Peyer's patch (tissue), 4 donors: ENCODE results near the gene IRGC. TPM values are rescaled to one million over a fixed set of nuclear protein-coding genes. Genes with fewer than 3 reads are reported as not detected.

ENCODE experiments used
- DNase-seq, 3 donors: peaks; one replicate each; pipeline ENCODE4 v3.0.0-alpha.2; 2017 to 2019
- H3K27ac ChIP-seq, 4 donors: fragments of 200-600 bp; sonication (generic); one replicate each; pipeline ENCODE4 v1.5.1; 2016 to 2019
- H3K27me3 ChIP-seq, 2 donors: fragments of 200-600 bp; sonication (generic); one replicate each; pipeline ENCODE4 v1.5.1; 2019
- H3K36me3 ChIP-seq, 3 donors: fragments of 200-600 bp; sonication (generic); one replicate each; pipeline ENCODE4 v1.5.1; 2016 to 2019
- H3K4me1 ChIP-seq, 4 donors: fragments of 200-600 bp; sonication (generic); one replicate each; pipeline ENCODE4 v1.5.1; 2016 to 2019
- H3K4me3 ChIP-seq, 4 donors: fragments of 200-600 bp; sonication (generic); 1 replicate in 3 of 4; 2 replicates in 1 of 4; pipeline ENCODE4 v1.5.1; 2016 to 2019; ENCODE audit warnings: mild to moderate bottlenecking in 1 of 4
- H3K9me3 ChIP-seq, 4 donors: fragments of 200-600 bp; sonication (generic); one replicate each; pipeline ENCODE4 v1.5.1; 2016 to 2019; ENCODE audit warnings: mild to moderate bottlenecking in 1 of 4
- POLR2A ChIP-seq, 2 donors: fragments of 450-650 bp; IDR thresholded peaks; one replicate each; pipeline ENCODE4 v1.5.1; 2017; ENCODE audit warnings: antibody characterized with exemption in 2 of 2, mild to moderate bottlenecking in 2 of 2, moderate library complexity in 2 of 2
- total RNA-seq, 4 donors: library from RNA; depleted of rRNA; stranded (reverse); fragments of >200 nt; gene quantifications; one replicate each; pipeline ENCODE4 v1.1.0, GENCODE V29; 2016
- TF ChIP-seq, protein P1 (sequence below), 6 experiments: fragments of 450-650 bp in 4 of 6; fragments of 200-600 bp in 2 of 6; sonication (generic) in 1 of 6; IDR thresholded peaks; one replicate each; pipeline ENCODE4 v1.5.1; 2017 to 2019; ENCODE audit warnings: antibody characterized with exemption in 6 of 6, mild to moderate bottlenecking in 3 of 6, moderate library complexity in 1 of 6

IRGC gene
- total RNA-seq, 4 donors from 2014 or later = not detected

DNA sequence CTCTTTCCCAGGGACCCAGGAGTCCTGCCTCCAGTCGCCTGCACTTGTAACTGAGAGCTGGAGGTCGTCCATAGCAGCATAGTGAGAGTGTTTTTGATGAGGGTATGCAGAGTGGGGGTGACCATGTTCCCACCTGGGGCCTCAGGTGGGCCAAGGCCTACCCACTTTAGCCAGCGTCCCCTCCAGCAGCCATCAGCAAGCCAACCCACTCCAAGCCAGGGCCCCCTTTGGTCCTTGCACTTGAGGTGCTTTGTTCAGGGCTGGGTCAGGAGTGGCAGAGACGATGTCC, 50.8 kb downstream of the IRGC start:
- H3K36me3 ChIP-seq = no peaks in the 10 kb centered on the region
- no peak for DNase-seq
- H3K27ac ChIP-seq = peak overlapping the region in 3 of 4 donors; percentile 36 to 81 (median 60)
- TF ChIP-seq POLR2A (IDR thresholded peaks at IDR 0.05) = no peak
- TF ChIP-seq, protein P1, sequence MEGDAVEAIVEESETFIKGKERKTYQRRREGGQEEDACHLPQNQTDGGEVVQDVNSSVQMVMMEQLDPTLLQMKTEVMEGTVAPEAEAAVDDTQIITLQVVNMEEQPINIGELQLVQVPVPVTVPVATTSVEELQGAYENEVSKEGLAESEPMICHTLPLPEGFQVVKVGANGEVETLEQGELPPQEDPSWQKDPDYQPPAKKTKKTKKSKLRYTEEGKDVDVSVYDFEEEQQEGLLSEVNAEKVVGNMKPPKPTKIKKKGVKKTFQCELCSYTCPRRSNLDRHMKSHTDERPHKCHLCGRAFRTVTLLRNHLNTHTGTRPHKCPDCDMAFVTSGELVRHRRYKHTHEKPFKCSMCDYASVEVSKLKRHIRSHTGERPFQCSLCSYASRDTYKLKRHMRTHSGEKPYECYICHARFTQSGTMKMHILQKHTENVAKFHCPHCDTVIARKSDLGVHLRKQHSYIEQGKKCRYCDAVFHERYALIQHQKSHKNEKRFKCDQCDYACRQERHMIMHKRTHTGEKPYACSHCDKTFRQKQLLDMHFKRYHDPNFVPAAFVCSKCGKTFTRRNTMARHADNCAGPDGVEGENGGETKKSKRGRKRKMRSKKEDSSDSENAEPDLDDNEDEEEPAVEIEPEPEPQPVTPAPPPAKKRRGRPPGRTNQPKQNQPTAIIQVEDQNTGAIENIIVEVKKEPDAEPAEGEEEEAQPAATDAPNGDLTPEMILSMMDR (IDR thresholded peaks at IDR 0.05) = peak in 1 of 6 experiments; percentile 0
- no peaks in the 10 kb centered on the region for H3K27me3 ChIP-seq
- no peak overlapping the region for H3K4me3 ChIP-seq
- H3K4me1 ChIP-seq = peaks cover 2 to 24% (median 17%) of the 10 kb centered on the region in 4 donors
- no peaks in the 10 kb centered on the region for H3K9me3 ChIP-seq

DNA sequence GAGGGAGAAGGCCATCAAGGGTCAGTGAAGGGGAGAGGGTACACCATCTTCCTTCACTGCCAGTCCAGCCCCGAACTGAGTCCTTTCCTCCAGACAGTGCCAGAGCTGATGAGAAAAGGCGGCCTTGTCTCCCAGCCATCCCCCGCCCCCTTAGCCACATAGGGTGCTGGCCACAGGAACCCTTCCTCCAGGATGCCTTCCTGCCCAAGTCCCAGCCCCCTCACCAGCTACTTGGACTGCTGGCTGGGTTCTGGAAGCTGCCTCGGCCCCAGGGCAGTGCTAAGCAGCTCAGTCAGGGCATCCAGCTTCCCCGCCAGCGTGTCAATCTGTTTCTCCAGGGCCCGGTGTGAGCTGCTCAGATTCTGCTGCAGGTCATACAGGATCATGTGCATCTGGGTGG, 51.4 kb downstream of the IRGC start:
- Histone ChIP-seq H3K36me3 (no peaks in the 10 kb centered on the region), H3K4me3 (no peak overlapping the region), H3K27ac (peak overlapping the region in 2 of 4 donors; percentile 60 to 81), H3K9me3 (no peaks in the 10 kb centered on the region), H3K27me3 (no peaks in the 10 kb centered on the region), H3K4me1 (peaks cover 2 to 24% (median 17%) of the 10 kb centered on the region in 4 donors)
- TF ChIP-seq, protein P1 (IDR thresholded peaks at IDR 0.05) = no peak
- no peak for TF ChIP-seq POLR2A (IDR thresholded peaks at IDR 0.05)
- DNase-seq = no peak

DNA sequence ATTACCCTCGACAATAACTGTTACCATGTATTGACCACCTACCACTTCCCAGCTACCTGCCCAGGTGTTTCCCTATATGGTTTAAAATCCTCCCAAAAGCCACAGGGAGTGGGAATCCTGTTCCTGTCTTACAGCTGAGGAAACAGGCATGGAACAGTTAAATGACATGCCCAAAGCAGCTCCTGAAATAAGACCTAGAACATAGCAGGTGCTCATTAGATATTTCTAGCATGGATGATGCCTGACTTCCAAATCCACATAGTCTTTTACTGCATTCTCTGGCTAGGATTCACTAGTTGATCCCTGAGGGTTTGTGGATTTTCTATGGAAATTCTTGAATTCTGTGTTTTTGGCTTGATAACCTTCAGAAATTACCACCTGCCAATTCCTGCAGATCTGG, 51.9 kb downstream of the IRGC start:
- Histone ChIP-seq H3K27me3 (no peaks in the 10 kb centered on the region), H3K9me3 (no peaks in the 10 kb centered on the region), H3K36me3 (no peaks in the 10 kb centered on the region), H3K4me1 (peaks cover 2 to 24% (median 17%) of the 10 kb centered on the region in 4 donors), H3K4me3 (no peak overlapping the region), H3K27ac (peak overlapping the region in 1 of 4 donors; percentile 81)
- no peak for DNase-seq
- TF ChIP-seq, protein P1 (IDR thresholded peaks at IDR 0.05) = no peak
- TF ChIP-seq POLR2A (IDR thresholded peaks at IDR 0.05) = no peak

DNA sequence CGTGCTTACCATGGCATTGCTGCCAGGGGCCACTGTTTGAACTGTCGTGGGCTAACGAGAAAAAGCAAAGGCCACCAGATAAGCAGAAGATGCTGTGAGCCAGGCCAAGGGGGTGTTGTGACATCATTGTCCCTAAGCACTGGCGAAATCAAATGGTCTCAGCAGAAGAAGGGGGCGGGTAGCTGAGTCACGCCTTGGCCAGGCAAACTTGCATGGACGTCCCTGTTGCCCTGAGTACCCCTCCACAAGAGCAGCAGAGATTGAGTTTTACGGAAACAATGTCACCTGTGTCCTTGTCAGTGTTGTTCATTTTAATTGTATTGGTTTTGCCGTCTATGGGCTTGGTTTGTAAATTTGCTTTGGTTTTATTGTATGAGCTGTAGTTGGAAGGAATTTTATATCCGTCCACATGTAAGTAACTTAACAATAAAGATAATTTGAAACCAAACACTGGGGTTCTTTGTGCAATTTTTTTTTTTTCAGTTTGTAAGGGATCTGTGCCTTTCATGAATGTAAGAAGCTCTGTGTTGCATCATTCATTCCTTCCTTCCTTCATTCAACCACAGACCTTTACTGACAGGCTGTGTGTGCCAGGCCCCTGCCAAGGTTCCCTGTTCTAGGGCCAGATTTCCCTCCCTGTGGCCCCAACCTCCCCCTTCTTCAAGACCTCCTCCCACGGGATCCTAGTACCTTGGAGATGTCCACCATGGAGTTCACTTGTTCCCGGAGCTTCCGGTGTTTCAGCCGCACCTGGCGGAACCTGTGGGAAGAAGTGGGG, 52.6 kb downstream of the IRGC start:
- TF ChIP-seq, protein P1 (IDR thresholded peaks at IDR 0.05) = no peak
- Histone ChIP-seq H3K36me3 (no peaks in the 10 kb centered on the region), H3K9me3 (no peaks in the 10 kb centered on the region), H3K4me3 (no peak overlapping the region), H3K27me3 (no peaks in the 10 kb centered on the region), H3K4me1 (peaks cover 2 to 24% (median 17%) of the 10 kb centered on the region in 4 donors), H3K27ac (no peak overlapping the region)
- peak in 1 of 3 donors; percentile 44 for DNase-seq

DNA sequence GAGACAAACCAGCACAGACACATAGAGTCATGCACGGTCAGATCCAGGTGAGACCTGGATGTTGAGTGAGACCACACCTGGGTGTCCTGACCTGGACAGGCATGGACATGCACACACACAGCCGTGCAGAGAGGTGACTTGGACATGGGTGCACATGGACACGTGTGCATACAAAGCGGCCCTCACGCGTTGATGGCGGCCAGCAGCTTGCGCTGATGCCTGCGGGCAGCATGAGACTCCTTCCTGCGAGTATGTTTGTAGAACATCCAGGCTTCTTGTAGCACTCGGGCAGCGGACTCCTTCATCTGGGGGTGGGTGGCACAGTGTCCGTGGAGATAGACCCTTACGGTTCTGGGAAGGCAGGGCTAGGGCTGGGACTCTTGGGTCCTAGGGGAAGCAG, 53.4 kb downstream of the IRGC start:
- H3K4me1 ChIP-seq = peaks cover 2 to 24% (median 18%) of the 10 kb centered on the region in 4 donors
- H3K27ac ChIP-seq = no peak overlapping the region
- DNase-seq = no peak

More for the DNA sequence above, 53.4 kb downstream of the IRGC start:
- TF ChIP-seq, protein P1 (IDR thresholded peaks at IDR 0.05) = no peak
- H3K4me3 ChIP-seq = no peak overlapping the region
- H3K27me3 ChIP-seq = no peaks in the 10 kb centered on the region
- no peaks in the 10 kb centered on the region for H3K9me3 ChIP-seq
- H3K36me3 ChIP-seq = no peaks in the 10 kb centered on the region

Other genes with a start within 250 kb of the IRGC start
- 10 to 100 TPM; 13.0 to 23.4 (median 18.0) TPM for gene PHLDB3, start 211.3 kb upstream of the IRGC start, total RNA-seq
- gene ETHE1, start 188.9 kb upstream of the IRGC start, total RNA-seq = 100 to 1,000 TPM; 115 to 252 (median 199) TPM
- gene ZNF575, start 182.9 kb upstream of the IRGC start, total RNA-seq = 1 to 10 TPM in 2 of 4 donors, under 1 TPM in 2; 0.53 to 1.7 (median 1.3) TPM
- gene XRCC1, start 140.5 kb upstream of the IRGC start, total RNA-seq = 10 to 100 TPM; 18.4 to 49.5 (median 22.2) TPM
- 1 to 10 TPM in 3 of 4 donors, not detected in 1; 1.9 to 6.6 (median 2.8) TPM for gene PINLYP, start 140.3 kb upstream of the IRGC start, total RNA-seq
- gene IRGQ, start 119.9 kb upstream of the IRGC start, total RNA-seq = 10 to 100 TPM; 10.7 to 28.8 (median 18.5) TPM
- 10 to 100 TPM in 3 of 4 donors, 1 to 10 TPM in 1; 6.6 to 21.9 (median 16.5) TPM for gene ZNF576, start 119.5 kb upstream of the IRGC start, total RNA-seq
- gene SRRM5, start 104.0 kb upstream of the IRGC start, total RNA-seq = 1 to 10 TPM in 3 of 4 donors, not detected in 1; 1.2 to 2.7 (median 2.5) TPM
- 10 to 100 TPM; 10.5 to 28.1 (median 11.6) TPM for gene ZNF428, start 96.4 kb upstream of the IRGC start, total RNA-seq
- 1 to 10 TPM in 1 of 4 donors, under 1 TPM in 1, not detected in 2; 0.80 to 1.4 TPM for gene CADM4, start 76.2 kb upstream of the IRGC start, total RNA-seq
- 10 to 100 TPM in 3 of 4 donors, 1 to 10 TPM in 1; 7.0 to 21.2 (median 15.5) TPM for gene PLAUR, start 45.9 kb upstream of the IRGC start, total RNA-seq
- gene SMG9, start 38.9 kb downstream of the IRGC start, total RNA-seq = 10 to 100 TPM; 25.0 to 56.1 (median 40.8) TPM
- 10 to 100 TPM in 3 of 4 donors, 1 to 10 TPM in 1; 5.1 to 54.5 (median 33.1) TPM for gene KCNN4, start 64.9 kb downstream of the IRGC start, total RNA-seq
- 1 to 10 TPM in 1 of 4 donors, under 1 TPM in 1, not detected in 2; 0.27 to 1.7 TPM for gene LYPD5, start 86.4 kb downstream of the IRGC start, total RNA-seq
- gene ZNF283, start 111.2 kb downstream of the IRGC start, total RNA-seq = 10 to 100 TPM in 2 of 4 donors, 1 to 10 TPM in 2; 5.4 to 22.1 (median 11.8) TPM
- 1 to 10 TPM in 2 of 4 donors, under 1 TPM in 1, not detected in 1; 0.66 to 2.8 (median 1.2) TPM for gene ZNF404, start 167.9 kb downstream of the IRGC start, total RNA-seq
- gene ZNF45, start 219.2 kb downstream of the IRGC start, total RNA-seq = 10 to 100 TPM in 3 of 4 donors, 1 to 10 TPM in 1; 6.9 to 18.2 (median 14.9) TPM
- gene ZNF221, start 235.2 kb downstream of the IRGC start, total RNA-seq = 1 to 10 TPM; 3.2 to 5.9 (median 5.0) TPM